Neural progenitor cell (in vitro differentiated cells): ENCODE measurements around the gene S100PBP. TPM values are rescaled to one million over a fixed set of nuclear protein-coding genes. Genes with fewer than 3 reads are reported as not detected.

Experiments used
- DNase-seq: peaks from one replicate; pipeline ENCODE4 v3.0.0-alpha.2; 2016; ENCODE audit warnings: low spot score
- H2AFZ ChIP-seq: fragments of 200-600 bp; sonication (generic); replicated peaks from 2 replicates; pipeline ENCODE4 v1.6.1; 2016; ENCODE audit warnings: antibody characterized with exemption
- H3F3A ChIP-seq: fragments of 200-600 bp; sonication (generic); 2 replicates; pipeline ENCODE4 v1.6.1; 2016; ENCODE audit warnings: antibody characterized with exemption, low read depth
- H3K27ac ChIP-seq: fragments of 200-600 bp; sonication (generic); 2 replicates; pipeline ENCODE4 v1.5.1; 2016; ENCODE audit warnings: mild to moderate bottlenecking
- H3K27me3 ChIP-seq: fragments of 200-600 bp; sonication (generic); 2 replicates; pipeline ENCODE4 v1.6.1; 2016; ENCODE audit warnings: mild to moderate bottlenecking, moderate library complexity
- H3K36me3 ChIP-seq: fragments of 200-600 bp; sonication (generic); 2 replicates; pipeline ENCODE4 v1.5.1; 2016
- H3K4me1 ChIP-seq: fragments of 200-600 bp; sonication (generic); 2 replicates; pipeline ENCODE4 v1.6.1; 2016; ENCODE audit warnings: mixed run types
- H3K4me2 ChIP-seq: fragments of 200-600 bp; sonication (generic); 2 replicates; pipeline ENCODE4 v1.6.1; 2016
- H3K4me3 ChIP-seq: fragments of 200-600 bp; sonication (generic); 2 replicates; pipeline ENCODE4 v1.5.1; 2016
- H3K79me2 ChIP-seq: fragments of 200-600 bp; sonication (generic); 2 replicates; pipeline ENCODE4 v1.6.1; 2016; ENCODE audit warnings: low read depth
- H3K9ac ChIP-seq: fragments of 200-600 bp; sonication (generic); 2 replicates; pipeline ENCODE4 v1.6.1; 2016
- H3K9me3 ChIP-seq: fragments of 200-600 bp; sonication (generic); 2 replicates; pipeline ENCODE4 v1.5.1; 2016; ENCODE audit warnings: low read depth
- H4K20me1 ChIP-seq: fragments of 200-600 bp; sonication (generic); 2 replicates; pipeline ENCODE4 v1.6.1; 2016; ENCODE audit warnings: low read depth
- H3K27ac Mint-ChIP-seq: 3 replicates; pipeline ENCODE4 v1.8.0; 2021; ENCODE audit warnings: mixed read lengths
- H3K27me3 Mint-ChIP-seq: 2 replicates; pipeline ENCODE4 v1.8.0; 2022; ENCODE audit warnings: low read depth, mild to moderate bottlenecking, inconsistent platforms, moderate library complexity, mixed read lengths; ENCODE audit not compliant: insufficient read depth
- H3K36me3 Mint-ChIP-seq: 3 replicates; pipeline ENCODE4 v1.8.0; 2021; ENCODE audit warnings: mixed read lengths
- H3K4me1 Mint-ChIP-seq: 3 replicates; pipeline ENCODE4 v1.8.0; 2021; ENCODE audit warnings: mixed read lengths
- H3K4me3 Mint-ChIP-seq: 3 replicates; pipeline ENCODE4 v1.8.0; 2021; ENCODE audit warnings: mild to moderate bottlenecking, moderate library complexity, mixed read lengths
- H3K9me3 Mint-ChIP-seq: 3 replicates; pipeline ENCODE4 v1.8.0; 2020; ENCODE audit warnings: mixed read lengths
- CTCF ChIP-seq: fragments of 200-600 bp; sonication (generic); IDR thresholded peaks from 2 replicates; pipeline ENCODE4 v1.5.1; 2017; ENCODE audit warnings: antibody characterized with exemption, mild to moderate bottlenecking
- EZH2 ChIP-seq: fragments of 200-600 bp; sonication (generic); IDR thresholded peaks from 2 replicates; pipeline ENCODE4 v1.6.1; 2017; ENCODE audit warnings: antibody characterized with exemption, mild to moderate bottlenecking, moderate library complexity
- EZH2phosphoT487 ChIP-seq: fragments of 200-600 bp; sonication (generic); IDR thresholded peaks from 2 replicates; pipeline ENCODE4 v1.6.1; 2017; ENCODE audit warnings: antibody characterized with exemption
- total RNA-seq: library from RNA; depleted of rRNA; stranded (reverse); fragments of >200 nt; gene quantifications from 2 replicates; pipeline ENCODE4 v1.2.3, GENCODE V29; 2015; ENCODE audit warnings: low replicate concordance

S100PBP gene
- total RNA-seq, 1 donor from 2014 or later, result 107 TPM

GRCh38 chr1:32888134-32888533, 70.7 kb downstream of the S100PBP start:
- peaks cover 53% of the 10 kb centered on the region for H4K20me1 ChIP-seq
- no peak for DNase-seq
- no peak for TF ChIP-seq EZH2
- Mint-ChIP-seq H3K36me3 (no peaks in the 10 kb centered on the region), H3K4me3 (no peak overlapping the region), H3K27ac (no peak overlapping the region), H3K4me1 (peaks cover 21% of the 10 kb centered on the region), H3K9me3 (no peaks in the 10 kb centered on the region), H3K27me3 (peaks cover 56% of the 10 kb centered on the region)
- H3K9me3 ChIP-seq, result no peaks in the 10 kb centered on the region
- no peaks in the 10 kb centered on the region for H3K36me3 ChIP-seq
- H3K4me2 ChIP-seq, result no peak overlapping the region
- no peak overlapping the region for H3K9ac ChIP-seq
- H3F3A ChIP-seq, result peaks cover 7% of the 10 kb centered on the region
- H3K79me2 ChIP-seq, result no peaks in the 10 kb centered on the region
- no peak overlapping the region for H2AFZ ChIP-seq
- H3K27ac ChIP-seq, result no peak overlapping the region
- no peak overlapping the region for H3K4me3 ChIP-seq
- H3K4me1 ChIP-seq, result peaks cover 10% of the 10 kb centered on the region
- peaks cover 87% of the 10 kb centered on the region for H3K27me3 ChIP-seq

GRCh38 chr1:32888677-32889420, 71.4 kb downstream of the S100PBP start:
- Histone ChIP-seq H4K20me1 (peaks cover 53% of the 10 kb centered on the region), H3F3A (peaks cover 12% of the 10 kb centered on the region), H3K4me3 (no peak overlapping the region), H3K9ac (no peak overlapping the region), H3K4me1 (peaks cover 12% of the 10 kb centered on the region), H3K36me3 (no peaks in the 10 kb centered on the region), H3K4me2 (no peak overlapping the region), H3K27ac (no peak overlapping the region), H3K27me3 (peaks cover 88% of the 10 kb centered on the region), H3K9me3 (no peaks in the 10 kb centered on the region), H3K79me2 (no peaks in the 10 kb centered on the region), H2AFZ (no peak overlapping the region)
- H3K9me3 Mint-ChIP-seq, result no peaks in the 10 kb centered on the region
- peaks cover 21% of the 10 kb centered on the region for H3K4me1 Mint-ChIP-seq
- TF ChIP-seq CTCF, result no peak
- no peak for TF ChIP-seq EZH2
- TF ChIP-seq EZH2phosphoT487, result no peak
- no peak overlapping the region for H3K27ac Mint-ChIP-seq
- peaks cover 55% of the 10 kb centered on the region for H3K27me3 Mint-ChIP-seq
- no peak for DNase-seq
- no peaks in the 10 kb centered on the region for H3K36me3 Mint-ChIP-seq
- no peak overlapping the region for H3K4me3 Mint-ChIP-seq

- Histone ChIP-seq H3K9me3 (no peaks in the 10 kb centered on the region), H3F3A (peaks cover 17% of the 10 kb centered on the region), H2AFZ (no peak overlapping the region), H3K27me3 (peaks cover 79% of the 10 kb centered on the region), H3K4me3 (no peak overlapping the region), H3K36me3 (no peaks in the 10 kb centered on the region), H3K9ac (no peak overlapping the region), H3K27ac (no peak overlapping the region), H3K4me2 (no peak overlapping the region), H3K4me1 (peaks cover 22% of the 10 kb centered on the region), H3K79me2 (no peaks in the 10 kb centered on the region), H4K20me1 (peaks cover 52% of the 10 kb centered on the region)
- Mint-ChIP-seq H3K9me3 (no peaks in the 10 kb centered on the region), H3K4me1 (peaks cover 22% of the 10 kb centered on the region), H3K4me3 (peak overlapping the region; percentile 57), H3K27me3 (peaks cover 49% of the 10 kb centered on the region), H3K27ac (no peak overlapping the region), H3K36me3 (no peaks in the 10 kb centered on the region)
- TF ChIP-seq EZH2, result no peak
- TF ChIP-seq EZH2phosphoT487, result no peak
- no peak for TF ChIP-seq CTCF
- no peak for DNase-seq
Observed at GRCh38 chr1:32889731-32890278, 72.4 kb downstream of the S100PBP start.
